OCI-LY3 (cell line): ENCODE results near the gene FFAR4.

ENCODE experiments used
- H2AFZ ChIP-seq: fragments of 200-600, 300-600 bp; shearing (Covaris generic); 2 replicates; pipeline ENCODE4 v1.6.0; 2014; ENCODE audit warnings: antibody characterized with exemption, low read depth, low read length
- H3K27ac ChIP-seq: fragments of 200-600, 300-600 bp; sonication (generic); 2 replicates; pipeline ENCODE4 v1.5.1; 2014; ENCODE audit warnings: mild to moderate bottlenecking, low read length, moderate library complexity, mixed read lengths
- H3K27me3 ChIP-seq: fragments of 200-600, 300-600 bp; sonication (generic); 2 replicates; pipeline ENCODE4 v1.6.1; 2014; ENCODE audit warnings: low read depth, low read length, mixed read lengths
- H3K36me3 ChIP-seq: fragments of 200-600, 300-600 bp; sonication (generic); replicated peaks from 2 replicates; pipeline ENCODE3; 2014; ENCODE audit warnings: low read depth, low read length, mixed read lengths
- H3K4me1 ChIP-seq: fragments of 300-600, 200-600 bp; sonication (generic); 2 replicates; pipeline ENCODE4 v1.6.1; 2014; ENCODE audit warnings: low read length, mixed read lengths
- H3K4me2 ChIP-seq: fragments of 200-600, 300-600 bp; sonication (generic); 2 replicates; pipeline ENCODE4 v1.6.1; 2014; ENCODE audit warnings: low read length, mixed read lengths
- H3K4me3 ChIP-seq: fragments of 300-600, 200-600 bp; sonication (generic); 2 replicates; pipeline ENCODE4 v1.5.1; 2014; ENCODE audit warnings: antibody characterized with exemption, mild to moderate bottlenecking, low read length, moderate library complexity
- H3K79me2 ChIP-seq: fragments of 300-600, 200-600 bp; shearing (Covaris generic); 2 replicates; pipeline ENCODE4 v1.6.1; 2014; ENCODE audit warnings: mild to moderate bottlenecking, low read length, mixed read lengths
- H3K9ac ChIP-seq: fragments of 300-600, 200-600 bp; shearing (Covaris generic); 2 replicates; pipeline ENCODE4 v1.6.0; 2014; ENCODE audit warnings: mild to moderate bottlenecking, low read length, moderate library complexity
- H3K9me3 ChIP-seq: fragments of 200-600, 300-600 bp; shearing (Covaris generic); 2 replicates; pipeline ENCODE4 v1.6.1; 2014; ENCODE audit warnings: low read length, mixed read lengths; ENCODE audit not compliant: insufficient read depth
- H4K20me1 ChIP-seq: fragments of 200-600, 300-600 bp; sonication (generic); 2 replicates; pipeline ENCODE4 v1.6.1; 2016; ENCODE audit warnings: low read length, mixed read lengths; ENCODE audit not compliant: insufficient read depth
- CTCF ChIP-seq: fragments of 200-600, 300-600 bp; sonication (generic); IDR thresholded peaks from 2 replicates; pipeline ENCODE4 v1.5.1; 2014; ENCODE audit warnings: antibody characterized with exemption, low read length, low read depth
- EZH2phosphoT487 ChIP-seq: fragments of 200-600 bp; shearing (Covaris generic); IDR thresholded peaks from 2 replicates; pipeline ENCODE4 v1.6.1; 2018; ENCODE audit warnings: antibody characterized with exemption, mixed run types, low read depth

FFAR4 gene

DNA sequence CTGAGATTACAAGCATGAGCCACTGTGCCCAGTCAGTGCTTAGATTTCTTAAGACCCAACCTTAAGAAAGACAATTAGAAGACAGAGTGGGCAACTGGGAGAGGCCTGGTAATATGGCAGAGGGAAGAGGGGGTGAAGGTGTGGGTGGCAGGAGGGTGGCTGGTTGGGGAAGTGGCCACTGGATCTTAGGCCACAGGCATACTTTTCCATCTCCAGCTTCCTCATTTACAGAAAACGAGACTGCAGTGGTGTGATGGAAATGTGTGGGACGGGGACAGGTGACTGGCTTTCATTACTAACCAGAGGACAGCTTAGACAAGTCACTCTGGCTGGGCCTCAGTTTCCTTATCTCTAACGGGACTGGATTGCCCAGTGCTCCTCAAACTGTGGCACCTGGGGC is 1.0 kb upstream of the FFAR4 start:
- Histone ChIP-seq H3K9ac (no peak overlapping the region), H3K36me3 (no peaks in the 10 kb centered on the region), H3K4me1 (no peaks in the 10 kb centered on the region), H2AFZ (no peak overlapping the region), H3K27me3 (no peaks in the 10 kb centered on the region), H3K27ac (no peak overlapping the region), H3K4me3 (no peak overlapping the region), H3K4me2 (no peak overlapping the region), H3K9me3 (no peaks in the 10 kb centered on the region), H4K20me1 (no peaks in the 10 kb centered on the region), H3K79me2 (no peaks in the 10 kb centered on the region)
- TF ChIP-seq EZH2phosphoT487 (no peak), CTCF (no peak)

DNA sequence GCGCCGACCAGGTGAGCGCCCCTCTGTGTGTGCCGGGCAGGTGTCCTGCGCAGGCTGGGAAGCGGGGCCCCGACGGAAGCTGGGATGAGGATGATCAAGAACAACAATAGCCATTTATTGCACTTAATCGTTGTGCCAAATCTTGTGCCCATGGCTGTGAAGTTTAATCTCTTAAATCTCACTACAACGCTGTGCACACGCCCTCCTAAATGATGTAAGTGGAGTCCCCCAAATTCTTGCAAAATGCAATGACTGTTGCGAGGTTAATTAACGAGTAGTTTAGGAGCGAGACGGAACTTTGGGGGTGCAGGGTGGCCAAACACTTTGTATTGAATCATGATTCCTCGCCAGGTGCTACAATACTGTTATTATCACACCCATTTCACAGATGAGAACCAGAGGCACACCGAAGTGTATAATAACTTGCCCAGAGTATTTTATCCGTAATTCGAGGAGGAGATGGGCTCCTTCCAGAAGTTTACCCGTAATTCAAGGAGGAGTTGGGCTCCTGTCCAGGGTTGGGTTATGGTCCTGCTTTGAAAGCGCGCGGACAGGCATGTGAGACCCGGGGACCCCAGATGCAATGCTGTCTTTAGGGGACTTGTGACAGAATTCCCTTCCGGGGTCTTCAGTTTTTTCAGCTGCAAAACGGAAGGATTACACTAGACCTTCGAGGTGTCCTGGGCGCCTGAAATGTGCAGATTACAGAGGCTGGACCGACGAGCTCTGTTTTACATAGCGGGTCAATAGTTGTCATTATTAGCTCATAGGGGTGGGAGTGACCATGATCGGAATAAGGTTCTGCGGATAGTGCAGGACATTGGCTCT is 1.0 kb downstream of the FFAR4 start:
- Histone ChIP-seq H3K4me1 (no peaks in the 10 kb centered on the region), H3K36me3 (no peaks in the 10 kb centered on the region), H3K9ac (no peak overlapping the region), H3K4me3 (no peak overlapping the region), H3K27me3 (no peaks in the 10 kb centered on the region), H3K27ac (no peak overlapping the region), H3K79me2 (no peaks in the 10 kb centered on the region), H3K9me3 (no peaks in the 10 kb centered on the region), H3K4me2 (no peak overlapping the region), H4K20me1 (no peaks in the 10 kb centered on the region), H2AFZ (no peak overlapping the region)
- TF ChIP-seq EZH2phosphoT487 (no peak), CTCF (no peak)

GRCh38 chr10:93568105-93568390 is 1.6 kb downstream of the FFAR4 start:
- TF ChIP-seq CTCF (no peak), EZH2phosphoT487 (no peak)
- H3K9ac ChIP-seq: no peak overlapping the region
- H3K9me3 ChIP-seq: no peaks in the 10 kb centered on the region
- H3K79me2 ChIP-seq: no peaks in the 10 kb centered on the region
- H3K27ac ChIP-seq: no peak overlapping the region
- no peaks in the 10 kb centered on the region for H4K20me1 ChIP-seq
- no peaks in the 10 kb centered on the region for H3K36me3 ChIP-seq
- H3K4me3 ChIP-seq: no peak overlapping the region
- no peak overlapping the region for H2AFZ ChIP-seq
- H3K27me3 ChIP-seq: no peaks in the 10 kb centered on the region
- H3K4me1 ChIP-seq: peaks cover 2% of the 10 kb centered on the region
- no peak overlapping the region for H3K4me2 ChIP-seq

DNA sequence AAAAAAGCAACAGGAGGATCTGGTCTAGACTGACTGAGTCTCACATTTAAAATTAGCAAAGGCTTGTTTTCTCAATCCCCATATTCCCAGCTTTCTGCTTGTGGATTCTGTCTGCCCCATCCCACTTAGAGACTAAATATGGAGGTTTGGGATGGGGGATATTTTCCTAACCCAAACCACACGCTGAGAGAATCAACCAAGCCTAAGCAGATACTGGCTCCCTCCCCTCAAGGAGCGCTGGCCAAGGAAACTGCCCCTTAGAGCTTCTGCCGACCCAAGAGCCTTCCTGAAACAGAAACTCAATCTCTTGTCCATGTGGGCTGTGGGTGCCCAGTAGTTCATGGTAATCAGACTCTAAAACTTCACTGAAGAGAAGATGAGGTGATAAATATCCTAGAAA is 3.9 kb downstream of the FFAR4 start:
- Histone ChIP-seq H3K9me3 (no peaks in the 10 kb centered on the region), H2AFZ (no peak overlapping the region), H3K4me2 (no peak overlapping the region), H3K4me3 (no peak overlapping the region), H3K79me2 (no peaks in the 10 kb centered on the region), H3K4me1 (peaks cover 8% of the 10 kb centered on the region), H3K36me3 (no peaks in the 10 kb centered on the region), H3K9ac (no peak overlapping the region), H4K20me1 (no peaks in the 10 kb centered on the region), H3K27ac (no peak overlapping the region), H3K27me3 (no peaks in the 10 kb centered on the region)
- TF ChIP-seq CTCF: no peak
- no peak for TF ChIP-seq EZH2phosphoT487
